ENCODE measurements around the gene ARHGAP42.

Gene ARHGAP42

GRCh38 chr11:100867606-100868005 is 180.5 kb downstream of the ARHGAP42 start:
- TF ChIP-seq, protein P1, sequence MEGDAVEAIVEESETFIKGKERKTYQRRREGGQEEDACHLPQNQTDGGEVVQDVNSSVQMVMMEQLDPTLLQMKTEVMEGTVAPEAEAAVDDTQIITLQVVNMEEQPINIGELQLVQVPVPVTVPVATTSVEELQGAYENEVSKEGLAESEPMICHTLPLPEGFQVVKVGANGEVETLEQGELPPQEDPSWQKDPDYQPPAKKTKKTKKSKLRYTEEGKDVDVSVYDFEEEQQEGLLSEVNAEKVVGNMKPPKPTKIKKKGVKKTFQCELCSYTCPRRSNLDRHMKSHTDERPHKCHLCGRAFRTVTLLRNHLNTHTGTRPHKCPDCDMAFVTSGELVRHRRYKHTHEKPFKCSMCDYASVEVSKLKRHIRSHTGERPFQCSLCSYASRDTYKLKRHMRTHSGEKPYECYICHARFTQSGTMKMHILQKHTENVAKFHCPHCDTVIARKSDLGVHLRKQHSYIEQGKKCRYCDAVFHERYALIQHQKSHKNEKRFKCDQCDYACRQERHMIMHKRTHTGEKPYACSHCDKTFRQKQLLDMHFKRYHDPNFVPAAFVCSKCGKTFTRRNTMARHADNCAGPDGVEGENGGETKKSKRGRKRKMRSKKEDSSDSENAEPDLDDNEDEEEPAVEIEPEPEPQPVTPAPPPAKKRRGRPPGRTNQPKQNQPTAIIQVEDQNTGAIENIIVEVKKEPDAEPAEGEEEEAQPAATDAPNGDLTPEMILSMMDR (conservative IDR thresholded peaks at IDR 0.05; ENCODE audit: low read depth), result no peak
- ChIA-PET POLR2A (ENCODE audit: low non-redundant PET) (no interaction called here), CTCF (no interaction called here)
- H3K27ac ChIP-seq, result no peak overlapping the region
- DNase-seq (ENCODE audit: low spot score), result no peak

DNA sequence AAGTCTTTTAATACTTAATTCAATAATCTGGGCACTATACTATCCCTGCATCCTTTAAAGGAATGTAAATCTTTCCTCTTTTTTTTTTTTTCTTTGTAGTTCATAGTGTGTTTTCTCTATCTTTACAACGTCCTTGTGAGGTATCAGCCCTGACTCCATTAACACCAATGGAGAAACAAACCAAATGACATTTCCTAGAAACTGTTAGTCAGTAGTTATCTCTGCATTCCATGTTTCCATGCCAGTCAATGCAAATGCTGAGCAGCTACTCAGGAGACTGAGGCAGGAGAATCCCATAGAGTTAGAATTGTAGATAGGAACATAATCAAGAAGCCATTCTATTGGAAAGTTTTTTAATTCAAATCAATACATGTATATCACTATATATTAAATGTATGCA is 182.2 kb downstream of the ARHGAP42 start:
- no peak for DNase-seq (ENCODE audit: low spot score)
- ChIA-PET POLR2A (ENCODE audit: low non-redundant PET) (no interaction called here), CTCF (no interaction called here)
- H3K27ac ChIP-seq, result no peak overlapping the region
- TF ChIP-seq, protein P1 (conservative IDR thresholded peaks at IDR 0.05; ENCODE audit: low read depth), result no peak

- TF ChIP-seq, protein P1 (conservative IDR thresholded peaks at IDR 0.05; ENCODE audit: low read depth), result no peak
- ChIA-PET POLR2A (ENCODE audit: low non-redundant PET) (no interaction called here), CTCF (no interaction called here)
- no peak for DNase-seq (ENCODE audit: low spot score)
- H3K27ac ChIP-seq, result no peak overlapping the region
Observed at GRCh38 chr11:100870138-100870537, 183.1 kb downstream of the ARHGAP42 start.

DNA sequence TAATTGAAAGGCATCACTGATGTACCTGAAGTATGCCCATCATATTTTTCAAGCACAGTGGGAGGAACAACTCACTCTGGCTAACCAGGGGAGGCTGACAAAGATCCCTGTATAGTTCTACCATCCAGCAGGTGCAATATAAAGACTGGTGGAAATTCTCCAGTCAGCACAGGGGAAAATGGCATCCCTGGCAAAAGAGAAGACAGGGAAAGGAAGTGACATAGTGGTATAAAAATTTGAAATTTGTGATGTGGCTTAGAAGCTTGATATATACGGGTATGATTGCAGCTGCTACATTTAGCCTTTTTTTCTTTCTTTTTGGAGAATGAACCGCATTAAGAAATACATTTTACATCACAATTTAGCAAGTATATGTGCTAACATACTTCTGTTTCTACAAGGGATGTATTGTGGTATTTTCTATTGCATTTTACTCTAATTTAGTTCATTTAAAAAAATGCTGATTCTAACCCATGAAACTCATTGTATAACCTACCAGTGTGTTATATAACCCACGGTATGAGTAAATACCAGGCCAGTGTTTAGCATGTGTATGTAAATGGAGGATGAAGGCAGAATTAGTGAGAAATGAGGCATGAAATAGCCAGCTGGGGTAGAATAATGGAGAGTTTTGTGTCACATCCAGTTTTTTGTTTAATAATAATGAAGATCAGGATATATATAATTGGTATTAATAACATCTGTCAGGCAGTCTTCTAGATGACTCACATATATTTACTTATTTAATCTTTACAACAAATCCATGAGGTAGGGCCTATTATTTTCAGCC is 186.1 kb downstream of the ARHGAP42 start:
- no peak overlapping the region for H3K27ac ChIP-seq
- ChIA-PET CTCF (no interaction called here), POLR2A (ENCODE audit: low non-redundant PET) (no interaction called here)
- TF ChIP-seq, protein P1 (conservative IDR thresholded peaks at IDR 0.05; ENCODE audit: low read depth), result no peak
- DNase-seq (ENCODE audit: low spot score), result no peak

DNA sequence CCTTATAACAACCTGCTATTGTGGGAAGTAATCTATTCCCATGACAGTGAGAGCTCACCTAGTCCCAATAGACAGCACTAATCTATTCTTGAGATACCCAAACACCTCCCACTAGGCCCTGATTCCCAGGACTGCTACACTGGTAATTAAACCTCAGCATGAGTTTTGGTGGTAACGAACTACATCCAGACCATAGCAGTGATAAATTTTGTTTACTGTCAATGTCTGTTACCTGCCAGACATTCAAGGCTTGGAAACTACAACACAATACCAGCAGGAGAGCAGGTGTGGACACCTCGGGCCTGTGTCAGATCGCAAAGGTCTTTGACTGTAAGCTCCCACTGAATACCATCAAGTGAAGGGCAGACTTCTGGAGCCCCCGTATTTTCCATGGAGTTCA is 187.1 kb downstream of the ARHGAP42 start:
- ChIA-PET CTCF (interaction anchor here (0.6 kb wide), 1 partner anchor 49 kb away, joined by 3 read pairs; no protein-coding TSS in a partner anchor), POLR2A (ENCODE audit: low non-redundant PET) (no interaction called here)
- DNase-seq (ENCODE audit: low spot score), result no peak
- no peak overlapping the region for H3K27ac ChIP-seq
- TF ChIP-seq, protein P1 (conservative IDR thresholded peaks at IDR 0.05; ENCODE audit: low read depth), result no peak

DNA sequence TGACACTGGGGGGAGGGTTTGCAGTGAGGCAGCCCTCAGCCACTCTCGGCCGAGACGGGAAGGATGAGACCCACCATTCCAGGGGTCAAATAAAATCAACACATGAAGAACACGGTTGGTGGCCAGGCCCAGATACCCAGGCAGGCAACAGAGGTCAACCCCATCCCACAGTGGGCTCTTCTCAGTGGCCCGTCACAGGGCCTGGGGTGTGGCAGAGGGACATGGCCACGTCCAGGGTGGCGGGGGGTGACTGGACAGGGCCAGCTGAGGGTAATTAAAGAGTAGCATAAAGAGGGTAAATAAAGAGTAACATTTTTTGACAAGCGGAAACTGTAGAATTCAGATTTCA is 188.4 kb downstream of the ARHGAP42 start:
- no peak for DNase-seq (ENCODE audit: low spot score)
- H3K27ac ChIP-seq, result no peak overlapping the region
- ChIA-PET POLR2A (ENCODE audit: low non-redundant PET) (no interaction called here), CTCF (no interaction called here)
- TF ChIP-seq, protein P1 (conservative IDR thresholded peaks at IDR 0.05; ENCODE audit: low read depth), result no peak
